ENCODE data around the gene SLC16A10.

- TF ChIP-seq, protein P1, sequence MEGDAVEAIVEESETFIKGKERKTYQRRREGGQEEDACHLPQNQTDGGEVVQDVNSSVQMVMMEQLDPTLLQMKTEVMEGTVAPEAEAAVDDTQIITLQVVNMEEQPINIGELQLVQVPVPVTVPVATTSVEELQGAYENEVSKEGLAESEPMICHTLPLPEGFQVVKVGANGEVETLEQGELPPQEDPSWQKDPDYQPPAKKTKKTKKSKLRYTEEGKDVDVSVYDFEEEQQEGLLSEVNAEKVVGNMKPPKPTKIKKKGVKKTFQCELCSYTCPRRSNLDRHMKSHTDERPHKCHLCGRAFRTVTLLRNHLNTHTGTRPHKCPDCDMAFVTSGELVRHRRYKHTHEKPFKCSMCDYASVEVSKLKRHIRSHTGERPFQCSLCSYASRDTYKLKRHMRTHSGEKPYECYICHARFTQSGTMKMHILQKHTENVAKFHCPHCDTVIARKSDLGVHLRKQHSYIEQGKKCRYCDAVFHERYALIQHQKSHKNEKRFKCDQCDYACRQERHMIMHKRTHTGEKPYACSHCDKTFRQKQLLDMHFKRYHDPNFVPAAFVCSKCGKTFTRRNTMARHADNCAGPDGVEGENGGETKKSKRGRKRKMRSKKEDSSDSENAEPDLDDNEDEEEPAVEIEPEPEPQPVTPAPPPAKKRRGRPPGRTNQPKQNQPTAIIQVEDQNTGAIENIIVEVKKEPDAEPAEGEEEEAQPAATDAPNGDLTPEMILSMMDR (IDR thresholded peaks at IDR 0.05) = no peak
- TF ChIP-seq POLR2AphosphoS5 (IDR thresholded peaks at IDR 0.05) (no peak), POLR2A (IDR thresholded peaks at IDR 0.05; ENCODE audit: low read depth) (no peak)
Observed at GRCh38 chr6:111171577-111172400, 84.5 kb downstream of the SLC16A10 start.
